GM10266 (cell line): ENCODE data around the gene ARHGAP32.

Source experiments
- DNase-seq: peaks from one replicate; pipeline ENCODE4 v3.0.0; 2012; ENCODE audit errors: extremely low spot score
- CTCF ChIP-seq: IDR thresholded peaks from 2 replicates; pipeline ENCODE4 v1.5.1; 2012; ENCODE audit warnings: mild to moderate bottlenecking, low read depth; ENCODE audit not compliant: control insufficient read depth, insufficient read depth; ENCODE audit errors: missing control alignments

The ARHGAP32 gene

GRCh38 chr11:128956401-128957201 lies 235.5 kb downstream of the ARHGAP32 start:
- peak; percentile 65 for TF ChIP-seq CTCF
- peak; percentile 58 for DNase-seq

GRCh38 chr11:128955636-128956035 lies 236.5 kb downstream of the ARHGAP32 start:
- TF ChIP-seq CTCF, result no peak
- DNase-seq, result no peak

GRCh38 chr11:128953151-128953550 lies 239.0 kb downstream of the ARHGAP32 start:
- no peak for DNase-seq
- no peak for TF ChIP-seq CTCF

GRCh38 chr11:128949791-128950454 lies 242.2 kb downstream of the ARHGAP32 start:
- no peak for TF ChIP-seq CTCF
- DNase-seq, result no peak

GRCh38 chr11:128948583-128948982 lies 243.5 kb downstream of the ARHGAP32 start:
- DNase-seq, result no peak

GRCh38 chr11:128947773-128948172 lies 244.4 kb downstream of the ARHGAP32 start:
- no peak for TF ChIP-seq CTCF
- DNase-seq, result no peak

More at GRCh38 chr11:128948583-128948982, 243.5 kb downstream of the ARHGAP32 start:
- peak; percentile 44 for TF ChIP-seq CTCF

- DNase-seq, result no peak
- TF ChIP-seq CTCF, result no peak
Observed at GRCh38 chr11:128946648-128947047, 245.5 kb downstream of the ARHGAP32 start.
